Testis (tissue), 3 donors: ENCODE measurements around the gene MYO18B. TPM values are rescaled to one million over a fixed set of nuclear protein-coding genes. Genes with fewer than 3 reads are reported as not detected.

Source experiments
- DNase-seq: peaks from one replicate; pipeline ENCODE4 v3.0.0-alpha.2; 2019
- H3K27ac ChIP-seq, 2 donors: fragments of 200-600 bp; sonication (generic); one replicate each; pipeline ENCODE4 v1.5.1; 2019
- H3K27me3 ChIP-seq: fragments of 200-600 bp; sonication (generic); one replicate; pipeline ENCODE4 v1.5.1; 2019
- H3K36me3 ChIP-seq: fragments of 200-600 bp; sonication (generic); one replicate; pipeline ENCODE4 v1.5.1; 2017; ENCODE audit warnings: low read depth; ENCODE audit errors: missing control alignments
- H3K4me1 ChIP-seq: fragments of 200-600 bp; sonication (generic); one replicate; pipeline ENCODE4 v1.5.1; 2019
- H3K4me3 ChIP-seq, 2 donors: fragments of 200-600 bp; sonication (generic); one replicate each; pipeline ENCODE4 v1.5.1; 2017 to 2019
- H3K9me3 ChIP-seq: fragments of 200-600 bp; sonication (generic); one replicate; pipeline ENCODE4 v1.5.1; 2017
- CTCF ChIP-seq, 3 experiments: fragments of 450-650 bp in 2 of 3; fragments of 200-600 bp in 1 of 3; sonication (generic) in 1 of 3; IDR thresholded peaks; one replicate each; pipeline ENCODE4 v1.5.1; 2016 to 2019; ENCODE audit warnings: antibody characterized with exemption in 3 of 3, mild to moderate bottlenecking in 2 of 3, moderate library complexity in 1 of 3
- POLR2A ChIP-seq: fragments of 450-650 bp; IDR thresholded peaks from one replicate; pipeline ENCODE4 v1.6.1; 2017; ENCODE audit warnings: antibody characterized with exemption, mild to moderate bottlenecking, moderate library complexity
- WGBS, 2 donors: methylation state at CpG; one replicate each; pipeline ENCODE4 v1.1.5; 2018; 5-methylcytosine and 5-hydroxymethylcytosine counted together
- intact Hi-C: fragments of 100-400 bp; cut with DNase I; formaldehyde crosslinking; loops from one replicate; pipeline ENCODE4 v1.15.1; 2023; ENCODE audit warnings: low total_unique reads
- polyA plus RNA-seq: library from polyadenylated mRNA; stranded (reverse); fragments of 350-450 nt; fragmentation: Illumina TruSeq; extraction: RNeasy Lipid Tissue Mini Kit (QIAGEN cat#74804); gene quantifications from one replicate; pipeline ENCODE4 v1.2.3, GENCODE V29; 2014; ENCODE audit warnings: low read depth, low replicate concordance; ENCODE audit not compliant: insufficient read depth
- total RNA-seq, 2 donors: library from RNA; depleted of rRNA; stranded (reverse); fragments of >200 nt; gene quantifications; one replicate each; pipeline ENCODE4 v1.2.3, GENCODE V29; 2016

MYO18B gene
- total and polyA plus RNA-seq, 3 donors from 2014 or later = 23.6 to 40.3 (median 28.6) TPM

GRCh38 chr22:25747245-25747944 is 5.4 kb downstream of the MYO18B start:
- H3K27me3 ChIP-seq = no peaks in the 10 kb centered on the region
- H3K4me3 ChIP-seq = no peak overlapping the region
- H3K36me3 ChIP-seq = no peaks in the 10 kb centered on the region
- no peak overlapping the region for H3K27ac ChIP-seq
- H3K4me1 ChIP-seq = no peaks in the 10 kb centered on the region
- 66 to 77% methylated on average over 8 of the region's 8 CpGs for WGBS, 2 donors
- H3K9me3 ChIP-seq = no peaks in the 10 kb centered on the region
- no peak for DNase-seq
- intact Hi-C loops = no loop called here
- TF ChIP-seq POLR2A (no peak), CTCF (IDR thresholded peaks at IDR 0.05) (no peak)

DNA sequence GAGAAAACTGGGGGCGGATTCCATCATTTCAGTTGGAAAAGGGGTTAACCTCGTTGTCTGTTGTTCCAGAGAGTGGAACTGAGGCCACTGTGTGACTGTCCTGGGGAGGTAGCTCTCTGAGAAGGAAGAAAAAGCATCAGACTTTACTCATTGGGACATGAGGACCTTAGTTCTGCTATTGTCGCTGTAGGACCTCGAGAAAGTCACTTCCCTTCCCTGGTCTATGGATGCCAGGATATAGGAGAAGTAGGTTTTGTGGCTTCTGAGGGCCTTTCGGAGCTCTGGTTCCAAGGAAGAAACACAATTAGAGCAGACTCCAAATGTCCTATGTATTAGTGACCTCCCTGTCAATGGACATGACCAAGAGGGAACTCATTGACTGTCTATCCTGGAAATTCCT is 6.2 kb downstream of the MYO18B start:
- H3K36me3 ChIP-seq = no peaks in the 10 kb centered on the region
- no peak for DNase-seq
- H3K4me3 ChIP-seq = no peak overlapping the region
- H3K27me3 ChIP-seq = no peaks in the 10 kb centered on the region
- H3K27ac ChIP-seq = no peak overlapping the region
- intact Hi-C loops = no loop called here
- no peaks in the 10 kb centered on the region for H3K4me1 ChIP-seq
- TF ChIP-seq CTCF (IDR thresholded peaks at IDR 0.05) (no peak), POLR2A (no peak)
- no peaks in the 10 kb centered on the region for H3K9me3 ChIP-seq
- WGBS, 2 donors = 81 to 88% methylated on average over 5 of the region's 5 CpGs

DNA sequence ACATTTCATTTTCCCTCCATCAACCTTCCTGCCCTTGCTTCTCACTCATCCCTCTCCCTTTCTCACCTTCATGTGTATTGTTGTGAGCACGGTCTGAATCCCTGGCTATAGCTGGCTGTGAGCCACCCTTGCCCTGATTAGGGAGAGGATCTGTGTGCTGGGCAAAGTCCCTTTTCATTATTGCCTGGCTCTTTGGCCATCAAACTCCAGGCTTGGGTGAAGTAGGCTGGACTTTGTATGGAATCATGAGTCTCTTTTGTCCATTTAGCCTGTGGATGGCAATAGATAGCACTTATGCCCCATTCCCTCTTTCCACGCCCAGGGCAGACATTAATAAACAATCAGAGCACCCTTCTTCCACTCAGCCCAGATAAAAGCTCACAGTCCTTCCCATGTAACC is 6.7 kb downstream of the MYO18B start:
- Histone ChIP-seq H3K4me1 (no peaks in the 10 kb centered on the region), H3K27ac (no peak overlapping the region), H3K9me3 (no peaks in the 10 kb centered on the region), H3K4me3 (no peak overlapping the region), H3K27me3 (no peaks in the 10 kb centered on the region), H3K36me3 (no peaks in the 10 kb centered on the region)
- 49 to 88% methylated on average over 2 of the region's 2 CpGs for WGBS, 2 donors
- intact Hi-C loops = no loop called here
- no peak for DNase-seq
- no peak for TF ChIP-seq CTCF (IDR thresholded peaks at IDR 0.05)
- no peak for TF ChIP-seq POLR2A

GRCh38 chr22:25749420-25750169 is 7.6 kb downstream of the MYO18B start:
- intact Hi-C loops = no loop called here
- Histone ChIP-seq H3K4me3 (no peak overlapping the region), H3K9me3 (no peaks in the 10 kb centered on the region), H3K27me3 (no peaks in the 10 kb centered on the region), H3K4me1 (no peaks in the 10 kb centered on the region), H3K36me3 (no peaks in the 10 kb centered on the region), H3K27ac (no peak overlapping the region)
- TF ChIP-seq CTCF (IDR thresholded peaks at IDR 0.05) (no peak), POLR2A (no peak)
- WGBS, 2 donors = 76 to 83% methylated on average over 10 of the region's 10 CpGs
- DNase-seq = no peak
